K562 (cell line): ENCODE data around the gene AGRP. TPM values are rescaled to one million over a fixed set of nuclear protein-coding genes. Genes with fewer than 3 reads are reported as not detected.

Source experiments
- BHLHE40 ChIP-seq: IDR thresholded peaks from 2 replicates; pipeline ENCODE4 v1.6.1; 2011; ENCODE audit warnings: low read length, improper control_type of control experiment
- EHMT2 ChIP-seq: fragments of 450-650 bp; IDR thresholded peaks from 2 replicates; pipeline ENCODE4 v1.6.1; 2018; ENCODE audit warnings: antibody characterized with exemption
- ILK ChIP-seq: fragments of 450-650 bp; IDR thresholded peaks from 2 replicates; pipeline ENCODE4 v1.6.1; 2016; ENCODE audit warnings: missing genetic modification characterization, low read depth, mild to moderate bottlenecking, missing compliant biosample characterization, moderate library complexity, borderline replicate concordance
- KDM2B ChIP-seq: fragments of 250-450 bp; sonication (Bioruptor Pico); IDR thresholded peaks from 2 replicates; pipeline ENCODE4 v1.8.0; 2021; ENCODE audit warnings: mild to moderate bottlenecking, moderate library complexity
- NR2C1 ChIP-seq, 2 experiments: fragments of 450-650 bp; IDR thresholded peaks; 2 replicates each; pipeline ENCODE4 v1.6.1; 2017; ENCODE audit warnings: mild to moderate bottlenecking in 2 of 2, antibody characterized with exemption in 1 of 2, inconsistent platforms in 1 of 2, missing compliant biosample characterization in 1 of 2, missing genetic modification characterization in 1 of 2
- NR3C1 ChIP-seq: sonication (generic); formaldehyde crosslinking; IDR thresholded peaks from 2 replicates; pipeline ENCODE4 v1.8.1; 2022; ENCODE audit warnings: missing genetic modification reagents
- THRA ChIP-seq: fragments of 450-650 bp; IDR thresholded peaks from 2 replicates; pipeline ENCODE4 v1.6.1; 2017; ENCODE audit warnings: mild to moderate bottlenecking, moderate library complexity
- ZNF589 ChIP-seq: fragments of 200-800 bp; sonication (Bioruptor generic); IDR thresholded peaks from 2 replicates; pipeline ENCODE4 v1.6.1; 2016; ENCODE audit warnings: low read depth, missing genetic modification characterization, missing compliant biosample characterization
- ZNF780A ChIP-seq: fragments of 250-450 bp; sonication (Bioruptor Pico); IDR thresholded peaks from 2 replicates; pipeline ENCODE4 v1.5.0; 2021; ENCODE audit warnings: mild to moderate bottlenecking
- polyA plus RNA-seq, 8 experiments: library from polyadenylated mRNA; depleted of rRNA in 4 of 8; stranded (reverse) in 5 of 8; unstranded in 3 of 8; fragments of >200 nt; fragmentation: Nextera tagmentation in 2 of 8; fragmentation: Illumina TruSeq in 1 of 8; extraction: Ambion mirVana in 2 of 8; extraction: Trizol in 1 of 8; gene quantifications; 2 replicates each; pipeline versions ENCODE4 v1.2.1 to v1.2.3, GENCODE V29; 2011 to 2014; ENCODE audit warnings: inconsistent platforms in 1 of 8, missing spikeins in 1 of 8
- total RNA-seq, 7 experiments: library from RNA; depleted of rRNA in 6 of 7; stranded (reverse); fragments of >200 nt in 6 of 7; fragmentation: Illumina TruSeq in 2 of 7; extraction: Trizol in 2 of 7; gene quantifications; 2 replicates each; pipeline versions ENCODE4 v1.2.1 to v1.2.3, GENCODE V29; 2011 to 2021; ENCODE audit warnings: low replicate concordance in 1 of 7
- TF ChIP-seq, protein P1 (sequence below), 2 experiments: fragments of 450-650 bp; IDR thresholded peaks; 2 replicates each; pipeline ENCODE4 v1.6.1; 2016
- TF ChIP-seq, protein P2 (sequence below): IDR thresholded peaks from 2 replicates; pipeline ENCODE4 v1.6.1; 2014; ENCODE audit warnings: antibody characterized with exemption
- TF ChIP-seq, protein P3 (sequence below), 2 experiments: fragments of 450-650 bp; formaldehyde crosslinking in 1 of 2; IDR thresholded peaks; 2 replicates each; pipeline versions ENCODE4 v1.4.0 to v1.6.1; 2014 to 2020; ENCODE audit warnings: mild to moderate bottlenecking in 2 of 2, borderline replicate concordance in 1 of 2, low read depth in 1 of 2
- TF ChIP-seq, protein P4 (sequence below): fragments of 250-450 bp; sonication (Bioruptor Pico); IDR thresholded peaks from 2 replicates; pipeline ENCODE4 v1.8.0; 2022; ENCODE audit warnings: moderate library complexity, mild to moderate bottlenecking, inconsistent platforms

The AGRP gene
- total and polyA plus RNA-seq, 9 of the 15 experiments (the other 6 are each of a cell fraction or from before 2014, with no cell fraction given) = not detected

DNA sequence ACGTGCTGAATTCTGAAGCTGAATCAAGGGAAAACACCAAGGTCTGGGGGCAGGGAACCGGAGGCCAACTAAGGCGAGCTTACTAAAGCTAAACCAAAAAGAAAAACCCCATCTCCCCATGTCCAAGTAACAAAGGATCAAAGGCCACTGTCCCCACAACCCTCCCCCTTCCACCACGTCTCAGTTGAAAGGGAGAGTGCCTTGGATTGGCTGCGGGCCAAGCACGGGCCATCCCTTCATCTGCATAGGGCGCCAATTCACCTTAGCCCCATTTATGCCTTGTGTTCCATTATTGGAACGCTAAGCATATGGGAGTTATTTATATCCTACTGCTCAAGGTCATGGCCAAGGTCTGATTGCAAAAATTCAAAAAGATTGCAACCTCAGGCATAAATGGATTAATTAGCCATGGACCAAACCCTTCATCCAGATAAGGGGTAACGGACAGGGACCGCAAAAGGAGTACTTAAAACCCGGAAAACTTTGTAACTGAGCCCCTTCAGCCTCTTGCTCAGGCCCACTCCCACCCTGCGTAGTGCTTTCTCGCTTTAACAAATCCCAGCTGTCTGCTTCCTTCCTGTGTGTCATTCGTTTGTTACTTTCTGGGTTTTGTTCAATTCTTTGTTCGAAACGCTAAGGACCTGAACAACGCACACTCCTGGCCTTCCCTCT is 1.6 kb downstream of the AGRP start (continued):
- TF ChIP-seq, protein P1, sequence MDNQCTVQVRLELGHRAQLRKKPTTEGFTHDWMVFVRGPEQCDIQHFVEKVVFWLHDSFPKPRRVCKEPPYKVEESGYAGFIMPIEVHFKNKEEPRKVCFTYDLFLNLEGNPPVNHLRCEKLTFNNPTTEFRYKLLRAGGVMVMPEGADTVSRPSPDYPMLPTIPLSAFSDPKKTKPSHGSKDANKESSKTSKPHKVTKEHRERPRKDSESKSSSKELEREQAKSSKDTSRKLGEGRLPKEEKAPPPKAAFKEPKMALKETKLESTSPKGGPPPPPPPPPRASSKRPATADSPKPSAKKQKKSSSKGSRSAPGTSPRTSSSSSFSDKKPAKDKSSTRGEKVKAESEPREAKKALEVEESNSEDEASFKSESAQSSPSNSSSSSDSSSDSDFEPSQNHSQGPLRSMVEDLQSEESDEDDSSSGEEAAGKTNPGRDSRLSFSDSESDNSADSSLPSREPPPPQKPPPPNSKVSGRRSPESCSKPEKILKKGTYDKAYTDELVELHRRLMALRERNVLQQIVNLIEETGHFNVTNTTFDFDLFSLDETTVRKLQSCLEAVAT (IDR thresholded peaks at IDR 0.05) = peak; percentile 22 to 47; a peak in 1 of 4 replicates
- TF ChIP-seq, protein P2, sequence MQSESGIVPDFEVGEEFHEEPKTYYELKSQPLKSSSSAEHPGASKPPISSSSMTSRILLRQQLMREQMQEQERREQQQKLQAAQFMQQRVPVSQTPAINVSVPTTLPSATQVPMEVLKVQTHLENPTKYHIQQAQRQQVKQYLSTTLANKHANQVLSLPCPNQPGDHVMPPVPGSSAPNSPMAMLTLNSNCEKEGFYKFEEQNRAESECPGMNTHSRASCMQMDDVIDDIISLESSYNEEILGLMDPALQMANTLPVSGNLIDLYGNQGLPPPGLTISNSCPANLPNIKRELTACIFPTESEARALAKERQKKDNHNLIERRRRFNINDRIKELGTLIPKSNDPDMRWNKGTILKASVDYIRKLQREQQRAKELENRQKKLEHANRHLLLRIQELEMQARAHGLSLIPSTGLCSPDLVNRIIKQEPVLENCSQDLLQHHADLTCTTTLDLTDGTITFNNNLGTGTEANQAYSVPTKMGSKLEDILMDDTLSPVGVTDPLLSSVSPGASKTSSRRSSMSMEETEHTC = no peak
- TF ChIP-seq KDM2B (CRISPR knock-in tag) = no peak
- TF ChIP-seq, protein P3, sequence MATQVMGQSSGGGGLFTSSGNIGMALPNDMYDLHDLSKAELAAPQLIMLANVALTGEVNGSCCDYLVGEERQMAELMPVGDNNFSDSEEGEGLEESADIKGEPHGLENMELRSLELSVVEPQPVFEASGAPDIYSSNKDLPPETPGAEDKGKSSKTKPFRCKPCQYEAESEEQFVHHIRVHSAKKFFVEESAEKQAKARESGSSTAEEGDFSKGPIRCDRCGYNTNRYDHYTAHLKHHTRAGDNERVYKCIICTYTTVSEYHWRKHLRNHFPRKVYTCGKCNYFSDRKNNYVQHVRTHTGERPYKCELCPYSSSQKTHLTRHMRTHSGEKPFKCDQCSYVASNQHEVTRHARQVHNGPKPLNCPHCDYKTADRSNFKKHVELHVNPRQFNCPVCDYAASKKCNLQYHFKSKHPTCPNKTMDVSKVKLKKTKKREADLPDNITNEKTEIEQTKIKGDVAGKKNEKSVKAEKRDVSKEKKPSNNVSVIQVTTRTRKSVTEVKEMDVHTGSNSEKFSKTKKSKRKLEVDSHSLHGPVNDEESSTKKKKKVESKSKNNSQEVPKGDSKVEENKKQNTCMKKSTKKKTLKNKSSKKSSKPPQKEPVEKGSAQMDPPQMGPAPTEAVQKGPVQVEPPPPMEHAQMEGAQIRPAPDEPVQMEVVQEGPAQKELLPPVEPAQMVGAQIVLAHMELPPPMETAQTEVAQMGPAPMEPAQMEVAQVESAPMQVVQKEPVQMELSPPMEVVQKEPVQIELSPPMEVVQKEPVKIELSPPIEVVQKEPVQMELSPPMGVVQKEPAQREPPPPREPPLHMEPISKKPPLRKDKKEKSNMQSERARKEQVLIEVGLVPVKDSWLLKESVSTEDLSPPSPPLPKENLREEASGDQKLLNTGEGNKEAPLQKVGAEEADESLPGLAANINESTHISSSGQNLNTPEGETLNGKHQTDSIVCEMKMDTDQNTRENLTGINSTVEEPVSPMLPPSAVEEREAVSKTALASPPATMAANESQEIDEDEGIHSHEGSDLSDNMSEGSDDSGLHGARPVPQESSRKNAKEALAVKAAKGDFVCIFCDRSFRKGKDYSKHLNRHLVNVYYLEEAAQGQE (IDR thresholded peaks at IDR 0.05; ENCODE audit: borderline replicate concordance) = no peak
- TF ChIP-seq, protein P3 (CRISPR knock-in tag; IDR thresholded peaks at IDR 0.05; ENCODE audit: low read depth) = no peak
- TF ChIP-seq ZNF589 = peak; percentile 43; the same call in 1 of the 2 replicates
- TF ChIP-seq BHLHE40 = peak; percentile 86
- TF ChIP-seq THRA = no peak
- TF ChIP-seq EHMT2 = 0 out of 2 replicates have a peak, but pooled peaks have one; percentile 30
- TF ChIP-seq NR2C1 (IDR thresholded peaks at IDR 0.05) = 0 out of 2 replicates have a peak, but pooled peaks have one; percentile 6
- TF ChIP-seq NR2C1 (tag; IDR thresholded peaks at IDR 0.05) = no peak
- TF ChIP-seq ZNF780A = no peak
- TF ChIP-seq ILK = no peak
- TF ChIP-seq NR3C1 (CRISPR knock-in tag) = no peak
- TF ChIP-seq, protein P4, sequence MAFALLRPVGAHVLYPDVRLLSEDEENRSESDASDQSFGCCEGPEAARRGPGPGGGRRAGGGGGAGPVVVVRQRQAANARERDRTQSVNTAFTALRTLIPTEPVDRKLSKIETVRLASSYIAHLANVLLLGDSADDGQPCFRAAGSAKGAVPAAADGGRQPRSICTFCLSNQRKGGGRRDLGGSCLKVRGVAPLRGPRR (CRISPR knock-in tag) = no peak
